GM21717 (cell line): ENCODE data around the gene M6PR.
"Not testable (repeated sequence)": the region's sequence is repeated elsewhere in the genome, so short reads cannot be mapped to it uniquely, and the experiment has no call there.

Source experiments
- ATAC-seq: cut with Tn5 transposase; IDR thresholded peaks from one replicate; pipeline ENCODE4 v1.9.1; 2021; ENCODE audit warnings: mild to moderate bottlenecking, moderate library complexity; ENCODE audit not compliant: unreplicated experiment

The M6PR gene

GRCh38 chr12:8914033-8914715, 35.3 kb downstream of the M6PR start, which contains the start of gene PHC1:
TSS of gene PHC1 (plus strand) at chr12:8914509. CDS start at chr12:8917678, 3,169 bp downstream.
- ATAC-seq: peak; percentile 60

GRCh38 chr12:8913702-8914032, 35.8 kb downstream of the M6PR start:
- ATAC-seq: no peak

GRCh38 chr12:8912914-8913313, 36.5 kb downstream of the M6PR start:
- no peak for ATAC-seq

- ATAC-seq: no peak
These were observed 37.7 kb downstream of the M6PR start for GRCh38 chr12:8911606-8912268.

- ATAC-seq: no peak
These were observed 39.7 kb downstream of the M6PR start for GRCh38 chr12:8909752-8910151.

- ATAC-seq: no peak
These were observed 41.9 kb downstream of the M6PR start for GRCh38 chr12:8907513-8907912.

- no peak for ATAC-seq
These were observed 42.9 kb downstream of the M6PR start for GRCh38 chr12:8906266-8907180.

GRCh38 chr12:8905546-8905945, 43.9 kb downstream of the M6PR start:
- no peak for ATAC-seq

- no peak for ATAC-seq
These were observed 44.8 kb downstream of the M6PR start for GRCh38 chr12:8904665-8905064.

GRCh38 chr12:8903646-8904045, 45.8 kb downstream of the M6PR start:
- no peak for ATAC-seq

- ATAC-seq: not testable (repeated sequence)
These were observed 46.7 kb downstream of the M6PR start for GRCh38 chr12:8902703-8903102.

- ATAC-seq: no peak
These were observed 49.6 kb downstream of the M6PR start for GRCh38 chr12:8899830-8900229.

GRCh38 chr12:8897081-8897480, 52.4 kb downstream of the M6PR start:
- ATAC-seq: no peak

- ATAC-seq: no peak
These were observed 54.5 kb downstream of the M6PR start for GRCh38 chr12:8894986-8895385.

- no peak for ATAC-seq
These were observed 55.1 kb downstream of the M6PR start for GRCh38 chr12:8894378-8894777.

- no peak for ATAC-seq
These were observed 57.5 kb downstream of the M6PR start for GRCh38 chr12:8891976-8892375.
